ENCODE results near the gene SLC29A1. TPM values are rescaled to one million over a fixed set of nuclear protein-coding genes. Genes with fewer than 3 reads are reported as not detected.

Gene SLC29A1
- total RNA-seq, 1 donor from 2014 or later, result 1.8 TPM

- FAIRE-seq, result no peak
- no peak for TF ChIP-seq CTCF (IDR thresholded peaks at IDR 0.05; ENCODE audit: insufficient read depth, low read length, severe bottlenecking)
These were observed 43.9 kb downstream of the SLC29A1 start for GRCh38 chr6:44267252-44267651.

GRCh38 chr6:44268095-44268628 is 44.8 kb downstream of the SLC29A1 start:
- Histone ChIP-seq H3K36me3 (ENCODE audit: control insufficient read depth, insufficient read depth, low read length) (no peaks in the 10 kb centered on the region), H3K27me3 (ENCODE audit: control insufficient read depth, insufficient read depth, low read length) (peaks cover 18% of the 10 kb centered on the region), H3K4me3 (ENCODE audit: low read depth, low read length) (no peak overlapping the region)
- DNase-seq (ENCODE audit: low read depth) (peak; percentile 55), FAIRE-seq (no peak)
- peak; percentile 95 for TF ChIP-seq CTCF (IDR thresholded peaks at IDR 0.05; ENCODE audit: insufficient read depth, low read length, severe bottlenecking)

More at GRCh38 chr6:44267252-44267651, 43.9 kb downstream of the SLC29A1 start:
- Histone ChIP-seq H3K27me3 (ENCODE audit: control insufficient read depth, insufficient read depth, low read length) (peaks cover 16% of the 10 kb centered on the region), H3K36me3 (ENCODE audit: control insufficient read depth, insufficient read depth, low read length) (no peaks in the 10 kb centered on the region), H3K4me3 (ENCODE audit: low read depth, low read length) (no peak overlapping the region)
- no peak for DNase-seq (ENCODE audit: low read depth)

- no peak for TF ChIP-seq CTCF (IDR thresholded peaks at IDR 0.05; ENCODE audit: insufficient read depth, low read length, severe bottlenecking)
- no peak overlapping the region for H3K4me3 ChIP-seq (ENCODE audit: low read depth, low read length)
- peaks cover 18% of the 10 kb centered on the region for H3K27me3 ChIP-seq (ENCODE audit: control insufficient read depth, insufficient read depth, low read length)
- FAIRE-seq (no peak), DNase-seq (ENCODE audit: low read depth) (peak; percentile 62)
- no peaks in the 10 kb centered on the region for H3K36me3 ChIP-seq (ENCODE audit: control insufficient read depth, insufficient read depth, low read length)
These were observed 46.0 kb downstream of the SLC29A1 start for GRCh38 chr6:44269178-44269920.

GRCh38 chr6:44269921-44270525 is 46.6 kb downstream of the SLC29A1 start, which contains the start of gene TMEM151B:
Gene TMEM151B, plus strand, starts transcription at chr6:44270450. Its CDS starts 293 bp downstream, at chr6:44270743.
- no peaks in the 10 kb centered on the region for H3K36me3 ChIP-seq (ENCODE audit: control insufficient read depth, insufficient read depth, low read length)
- peaks cover 18% of the 10 kb centered on the region for H3K27me3 ChIP-seq (ENCODE audit: control insufficient read depth, insufficient read depth, low read length)
- no peak for TF ChIP-seq CTCF (IDR thresholded peaks at IDR 0.05; ENCODE audit: insufficient read depth, low read length, severe bottlenecking)
- FAIRE-seq, result no peak
- no peak within 1 kb of the TSS for H3K4me3 ChIP-seq (ENCODE audit: low read depth, low read length)
- DNase-seq (ENCODE audit: low read depth), result no peak

- TF ChIP-seq CTCF (IDR thresholded peaks at IDR 0.05; ENCODE audit: insufficient read depth, low read length, severe bottlenecking), result no peak
- Histone ChIP-seq H3K4me3 (ENCODE audit: low read depth, low read length) (no peak overlapping the region), H3K36me3 (ENCODE audit: control insufficient read depth, insufficient read depth, low read length) (no peaks in the 10 kb centered on the region), H3K27me3 (ENCODE audit: control insufficient read depth, insufficient read depth, low read length) (peaks cover 20% of the 10 kb centered on the region)
- no peak for FAIRE-seq
- no peak for DNase-seq (ENCODE audit: low read depth)
These were observed 47.4 kb downstream of the SLC29A1 start for GRCh38 chr6:44270526-44271405.
